Epidermal melanocyte (primary cell): ENCODE results near the gene CATSPERZ.
"Not testable (repeated sequence)": the region's sequence is repeated elsewhere in the genome, so short reads cannot be mapped to it uniquely, and the experiment has no call there.

Source experiments
- DNase-seq: peaks from one replicate; pipeline ENCODE4 v3.0.0; 2011; ENCODE audit warnings: low spot score; ENCODE audit not compliant: insufficient read length

Gene CATSPERZ

DNA sequence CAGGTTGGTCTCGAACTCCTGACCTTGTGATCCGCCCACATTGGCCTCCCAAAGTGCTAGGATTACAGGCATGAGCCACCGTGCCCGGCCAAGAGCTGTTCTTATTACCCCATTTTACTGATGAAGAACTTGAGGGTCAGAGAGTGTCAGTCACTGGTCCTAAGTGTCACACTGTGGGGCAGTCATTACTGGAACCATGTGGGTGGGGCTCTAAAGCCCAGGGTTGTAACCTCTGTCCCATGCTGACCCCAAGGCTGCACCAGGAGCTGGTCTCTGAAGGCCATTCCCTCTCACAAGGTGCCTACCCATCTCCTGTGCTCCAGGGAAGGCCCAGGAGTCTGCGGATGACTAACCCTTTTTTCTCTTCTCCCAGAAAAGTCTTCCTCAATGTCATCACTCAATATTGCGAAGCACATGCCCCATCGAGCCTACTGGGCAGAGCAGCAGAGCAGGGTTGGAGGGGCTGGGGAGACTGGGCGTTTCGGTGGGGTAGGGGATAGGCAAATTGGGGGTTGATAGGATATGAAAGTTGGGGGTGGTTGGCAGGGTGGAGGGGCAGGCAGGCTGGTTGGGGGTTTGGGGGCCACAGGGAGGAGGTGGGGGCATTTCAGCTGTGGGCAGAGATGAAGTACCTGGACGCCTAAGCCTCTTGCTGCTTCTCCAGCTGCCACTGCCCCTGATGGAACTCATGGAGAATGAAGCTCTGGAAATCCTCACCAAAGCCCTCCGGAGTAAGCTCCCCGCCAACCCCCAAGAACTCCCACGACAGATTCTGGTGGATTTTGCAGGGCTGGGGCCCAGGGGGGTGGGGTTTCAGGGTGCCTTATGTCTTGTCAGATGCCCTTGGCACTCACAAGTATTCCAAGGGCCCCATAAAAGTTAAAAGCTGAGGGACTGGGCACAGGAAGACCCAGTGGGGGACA lies 3.2 kb downstream of the CATSPERZ start:
- no peak for DNase-seq

DNA sequence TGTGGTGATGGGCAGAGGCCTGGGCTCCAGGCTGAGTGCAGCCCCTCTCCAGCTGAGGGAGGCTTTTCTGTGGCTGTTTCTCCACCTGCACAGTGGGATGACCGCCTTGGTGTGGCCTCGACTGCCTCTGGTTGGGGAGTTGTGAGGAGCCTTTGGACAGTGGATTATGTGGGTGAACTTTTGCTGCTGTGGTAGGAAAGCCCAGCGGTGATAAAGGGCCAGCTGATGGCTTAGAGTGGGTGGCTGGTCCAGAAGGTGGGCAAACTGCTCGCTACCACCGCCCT lies 3.8 kb downstream of the CATSPERZ start:
- DNase-seq: no peak

DNA sequence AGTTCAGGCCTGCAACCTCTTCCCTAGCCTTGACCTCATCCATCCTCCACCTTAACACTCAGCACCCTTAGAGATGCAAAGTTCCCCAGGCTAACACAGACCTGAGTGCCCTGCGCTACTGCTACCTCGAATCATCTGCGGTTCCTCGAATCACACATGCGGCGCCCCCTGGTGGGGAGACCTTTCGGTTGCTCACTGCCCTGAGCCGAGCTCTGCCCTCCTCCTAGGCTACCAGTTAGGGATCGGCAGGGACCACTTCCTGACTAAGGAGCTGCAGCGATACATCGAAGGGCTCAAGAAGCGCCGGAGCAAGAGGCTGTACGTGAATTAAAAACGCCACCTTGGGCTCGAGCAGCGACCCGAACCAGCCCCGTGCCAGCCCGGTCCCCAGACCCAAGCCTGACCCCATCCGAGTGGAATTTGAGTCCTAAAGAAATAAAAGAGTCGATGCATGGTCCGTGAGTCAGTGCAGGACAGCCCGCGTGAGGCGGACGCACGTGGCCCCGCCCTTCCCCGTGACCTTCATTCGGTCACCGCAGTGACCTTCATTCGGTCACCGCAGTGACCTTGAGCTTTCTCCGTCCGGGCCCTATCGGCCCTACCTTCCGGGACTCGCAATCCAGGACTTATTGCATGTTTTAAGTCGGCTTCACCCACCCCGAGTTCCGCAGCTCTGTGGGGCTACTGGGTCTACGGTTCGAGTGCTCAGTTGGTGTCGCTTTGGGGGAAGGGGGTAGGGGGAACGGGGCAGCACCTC lies 4.3 kb downstream of the CATSPERZ start:
- peak; percentile 91 for DNase-seq

DNA sequence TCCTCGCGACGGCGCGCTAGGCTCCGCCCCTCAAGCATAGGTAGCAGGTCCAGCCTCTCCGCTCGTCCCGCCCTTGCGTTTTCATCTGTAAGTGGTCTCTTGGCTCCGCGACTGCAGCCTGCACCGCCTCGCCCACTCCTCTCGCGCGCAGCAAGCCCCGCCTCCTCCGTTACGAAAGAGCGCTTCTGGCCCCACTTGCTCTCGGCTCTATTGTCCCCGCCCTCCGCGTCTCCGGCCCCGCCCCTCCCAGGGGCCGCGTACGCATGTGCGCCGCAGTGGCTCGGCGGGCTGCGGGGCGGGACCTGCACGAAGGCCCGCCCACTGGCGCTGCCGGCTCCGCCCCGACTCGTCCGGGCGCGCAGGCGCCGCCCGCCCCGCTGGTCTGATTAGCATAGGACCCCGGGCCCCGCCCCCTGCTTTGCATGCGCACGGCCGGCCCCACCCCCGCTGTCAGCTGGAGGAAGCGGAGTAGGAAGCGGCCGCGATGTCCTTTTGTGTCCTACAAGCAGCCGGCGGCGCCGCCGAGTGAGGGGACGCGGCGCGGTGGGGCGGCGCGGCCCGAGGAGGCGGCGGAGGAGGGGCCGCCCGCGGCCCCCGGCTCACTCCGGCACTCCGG lies 5.0 kb downstream of the CATSPERZ start, which contains the start of gene ESRRA:
ESRRA (plus strand) TSS at position 450 of the 616 bp plus-strand sequence. CDS start 1,656 bp downstream, outside the sequence.
- peak; percentile 97 for DNase-seq

DNA sequence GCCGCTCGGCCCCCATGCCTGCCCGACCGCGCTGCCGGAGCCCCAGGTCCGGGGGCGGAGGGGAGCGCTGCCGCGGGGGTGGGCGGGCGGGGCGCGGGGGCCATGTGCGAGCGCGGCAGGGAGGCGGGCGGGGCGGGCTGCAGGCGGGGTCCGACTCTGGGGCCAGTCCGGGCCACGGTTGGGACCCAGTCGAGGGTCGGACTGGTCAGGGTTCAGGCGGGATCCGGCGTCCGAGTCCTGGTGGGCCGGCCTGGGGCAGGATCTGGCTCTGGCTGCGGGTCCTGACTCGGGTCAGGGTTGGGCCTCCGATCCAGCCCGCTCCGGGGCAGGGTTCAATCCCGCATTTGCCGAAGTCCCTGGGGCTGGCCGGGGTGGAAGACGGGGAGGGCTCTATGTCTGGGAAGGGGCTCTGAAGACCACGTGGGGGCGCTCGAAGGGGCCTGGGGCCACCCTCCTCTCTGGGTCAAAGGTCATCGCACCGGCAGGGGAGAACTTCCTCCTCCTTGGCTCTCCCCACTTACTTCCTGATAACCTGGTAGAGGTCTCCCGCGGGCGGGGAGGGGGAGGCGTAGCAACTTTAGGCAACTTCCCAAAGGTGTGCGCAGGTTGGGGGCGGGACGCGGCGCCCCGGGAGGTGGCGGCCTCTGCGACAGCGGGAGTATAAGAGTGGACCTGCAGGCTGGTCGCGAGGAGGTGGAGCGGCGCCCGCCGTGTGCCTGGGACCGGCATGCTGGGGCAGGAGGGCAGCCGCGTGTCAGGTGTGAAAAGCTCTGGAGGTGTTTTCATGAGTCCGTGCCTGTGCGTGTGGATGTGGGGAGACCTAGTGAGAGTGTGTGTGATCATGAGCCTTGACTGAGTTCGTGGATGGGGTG lies 5.8 kb downstream of the CATSPERZ start:
- DNase-seq: no peak

DNA sequence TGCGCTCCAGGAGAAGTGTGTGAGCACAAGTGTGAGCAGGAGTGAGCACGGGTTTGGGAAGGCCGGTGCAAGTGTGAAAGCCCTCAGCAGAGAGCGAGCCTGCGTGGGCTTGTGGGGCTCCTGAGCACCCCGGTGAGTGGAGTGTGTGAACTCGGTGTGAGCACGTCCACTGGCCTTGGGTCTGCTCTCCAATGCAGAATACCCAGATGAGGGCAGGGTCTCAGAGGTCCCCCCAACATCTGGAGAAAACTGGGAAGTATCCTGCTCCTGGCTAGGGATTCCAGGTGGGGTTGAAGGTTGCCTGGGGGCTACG lies 6.4 kb downstream of the CATSPERZ start:
- DNase-seq: no peak

DNA sequence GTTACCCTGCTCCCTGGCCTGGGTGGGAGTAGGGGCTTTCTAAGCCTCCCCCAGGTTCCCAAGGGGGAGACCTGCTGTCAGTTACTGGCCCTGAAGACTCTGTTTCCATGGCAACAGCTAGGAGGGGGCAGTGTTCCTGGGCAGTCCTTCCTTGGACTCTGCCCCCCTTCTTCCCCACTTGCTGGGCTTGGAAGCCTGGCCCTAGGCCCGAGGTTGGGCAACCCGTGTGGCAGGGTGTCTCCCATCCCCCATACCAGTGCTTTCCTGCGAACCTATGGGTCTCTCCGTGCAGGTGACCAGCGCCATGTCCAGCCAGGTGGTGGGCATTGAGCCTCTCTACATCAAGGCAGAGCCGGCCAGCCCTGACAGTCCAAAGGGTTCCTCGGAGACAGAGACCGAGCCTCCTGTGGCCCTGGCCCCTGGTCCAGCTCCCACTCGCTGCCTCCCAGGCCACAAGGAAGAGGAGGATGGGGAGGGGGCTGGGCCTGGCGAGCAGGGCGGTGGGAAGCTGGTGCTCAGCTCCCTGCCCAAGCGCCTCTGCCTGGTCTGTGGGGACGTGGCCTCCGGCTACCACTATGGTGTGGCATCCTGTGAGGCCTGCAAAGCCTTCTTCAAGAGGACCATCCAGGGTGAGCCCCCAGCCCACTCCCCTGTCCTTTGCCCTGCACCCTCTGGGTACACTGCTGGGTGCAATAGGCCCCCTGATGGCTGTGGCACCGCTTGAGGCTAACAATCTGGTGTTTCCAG lies 6.9 kb downstream of the CATSPERZ start:
- no peak for DNase-seq

DNA sequence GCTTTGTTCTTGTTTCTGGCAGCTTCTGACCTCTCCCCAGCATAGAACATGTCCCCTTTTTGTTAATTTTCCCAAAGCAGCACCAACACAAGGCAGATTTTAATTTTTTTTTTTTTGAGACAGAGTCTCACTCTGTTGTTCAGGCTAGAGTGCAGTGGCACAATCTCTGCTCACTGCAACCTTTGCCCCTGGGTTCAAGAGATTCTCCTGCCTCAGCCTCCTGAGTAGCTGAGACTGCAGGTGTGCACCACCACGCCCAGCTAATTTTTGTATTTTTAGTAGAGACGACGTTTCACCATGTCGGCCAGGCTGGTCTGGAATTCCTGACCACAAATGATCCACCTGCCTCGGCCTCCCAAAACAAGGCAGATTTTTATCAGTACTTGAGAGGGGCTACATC lies 7.6 kb downstream of the CATSPERZ start:
- DNase-seq: not testable (repeated sequence)

DNA sequence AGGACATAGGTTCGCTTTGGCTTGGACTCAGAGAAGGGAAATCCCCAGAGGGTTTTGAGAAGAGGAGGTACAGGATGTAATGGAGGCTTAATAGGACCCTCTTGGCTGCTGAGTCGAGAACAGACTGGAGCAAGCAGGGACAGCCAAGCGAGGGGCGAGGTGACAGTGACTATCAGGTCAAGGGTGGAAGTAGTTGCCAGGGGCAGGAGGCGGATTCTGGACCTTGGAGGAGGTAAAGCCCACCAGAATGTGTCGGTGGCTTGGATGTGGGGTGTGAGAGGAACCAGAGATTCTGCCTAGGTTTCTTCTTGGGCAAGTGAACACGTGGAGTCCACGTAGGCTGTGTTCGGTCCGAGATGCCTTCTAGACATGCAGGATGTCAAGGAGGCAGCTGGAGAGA lies 12.8 kb downstream of the CATSPERZ start:
- no peak for DNase-seq

DNA sequence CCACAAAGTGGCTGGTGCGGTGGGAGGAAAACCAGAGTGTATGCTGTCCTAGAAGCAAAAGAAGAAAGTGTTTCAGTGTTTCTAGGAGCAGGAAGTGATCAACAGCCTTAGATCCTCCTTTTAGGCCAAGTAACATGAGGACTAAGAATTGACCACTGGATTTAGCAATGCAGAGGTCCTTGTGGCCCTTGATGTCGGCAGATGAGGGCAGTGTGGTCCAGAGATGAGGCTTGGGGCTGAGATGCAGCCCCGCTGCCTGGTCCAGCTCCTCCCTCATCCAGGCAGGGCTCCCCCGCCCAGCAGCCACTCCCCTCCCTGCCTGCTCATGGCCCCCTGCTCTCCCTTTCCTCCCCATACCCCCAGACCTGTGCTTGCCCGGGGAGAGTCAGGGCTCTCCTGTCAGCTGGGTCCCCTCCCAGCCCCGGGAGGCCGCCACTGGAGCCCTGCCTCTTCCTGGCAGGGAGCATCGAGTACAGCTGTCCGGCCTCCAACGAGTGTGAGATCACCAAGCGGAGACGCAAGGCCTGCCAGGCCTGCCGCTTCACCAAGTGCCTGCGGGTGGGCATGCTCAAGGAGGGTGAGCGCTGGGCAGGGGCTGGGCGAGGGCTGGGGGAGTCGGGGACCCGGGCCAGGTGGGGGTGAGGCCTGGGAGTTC lies 13.5 kb downstream of the CATSPERZ start:
- DNase-seq: no peak

DNA sequence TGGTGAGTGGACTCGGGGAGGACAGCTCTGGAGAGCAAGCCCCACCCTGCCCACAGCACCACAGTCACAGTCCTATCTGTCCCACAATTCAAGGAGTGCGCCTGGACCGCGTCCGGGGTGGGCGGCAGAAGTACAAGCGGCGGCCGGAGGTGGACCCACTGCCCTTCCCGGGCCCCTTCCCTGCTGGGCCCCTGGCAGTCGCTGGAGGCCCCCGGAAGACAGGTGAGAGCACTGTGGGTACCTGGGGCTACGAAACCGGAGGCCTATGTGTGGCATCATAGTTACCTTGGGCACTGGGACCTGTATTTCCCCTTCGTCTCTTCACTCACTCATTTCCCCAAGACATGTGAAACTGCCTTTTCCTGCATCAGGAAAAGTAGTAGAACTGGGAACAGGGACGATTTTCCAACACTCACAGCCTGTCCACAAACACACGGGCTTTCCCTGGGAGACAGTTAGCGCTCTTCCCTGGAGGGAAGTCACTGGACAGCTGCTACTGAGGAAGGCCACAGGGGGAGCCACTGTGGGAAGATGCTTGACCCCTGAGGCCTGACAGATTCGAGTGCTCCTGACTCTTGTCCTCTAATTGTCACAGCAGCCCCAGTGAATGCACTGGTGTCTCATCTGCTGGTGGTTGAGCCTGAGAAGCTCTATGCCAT lies 14.1 kb downstream of the CATSPERZ start:
- DNase-seq: no peak

DNA sequence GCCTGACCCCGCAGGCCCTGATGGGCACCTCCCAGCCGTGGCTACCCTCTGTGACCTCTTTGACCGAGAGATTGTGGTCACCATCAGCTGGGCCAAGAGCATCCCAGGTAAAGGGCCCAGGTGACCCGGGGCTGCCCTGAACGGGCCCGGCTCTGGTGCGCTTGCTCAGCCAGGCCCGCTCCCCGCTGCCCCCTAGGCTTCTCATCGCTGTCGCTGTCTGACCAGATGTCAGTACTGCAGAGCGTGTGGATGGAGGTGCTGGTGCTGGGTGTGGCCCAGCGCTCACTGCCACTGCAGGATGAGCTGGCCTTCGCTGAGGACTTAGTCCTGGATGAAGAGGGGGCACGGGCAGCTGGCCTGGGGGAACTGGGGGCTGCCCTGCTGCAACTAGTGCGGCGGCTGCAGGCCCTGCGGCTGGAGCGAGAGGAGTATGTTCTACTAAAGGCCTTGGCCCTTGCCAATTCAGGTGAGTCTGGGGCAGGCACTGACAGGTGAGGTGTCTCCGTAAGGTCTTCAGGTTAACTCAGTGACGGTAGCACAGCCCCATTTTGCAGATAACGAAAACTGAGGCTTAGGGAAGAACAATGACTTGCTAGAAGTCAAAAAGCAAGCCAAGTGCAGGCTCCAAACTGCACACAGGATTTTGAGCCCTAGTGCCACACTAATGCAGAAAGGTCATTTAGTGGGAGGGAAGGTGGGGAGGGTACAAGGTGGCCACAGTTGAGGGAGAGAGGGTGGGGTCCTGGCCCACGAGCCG lies 14.8 kb downstream of the CATSPERZ start:
- no peak for DNase-seq

DNA sequence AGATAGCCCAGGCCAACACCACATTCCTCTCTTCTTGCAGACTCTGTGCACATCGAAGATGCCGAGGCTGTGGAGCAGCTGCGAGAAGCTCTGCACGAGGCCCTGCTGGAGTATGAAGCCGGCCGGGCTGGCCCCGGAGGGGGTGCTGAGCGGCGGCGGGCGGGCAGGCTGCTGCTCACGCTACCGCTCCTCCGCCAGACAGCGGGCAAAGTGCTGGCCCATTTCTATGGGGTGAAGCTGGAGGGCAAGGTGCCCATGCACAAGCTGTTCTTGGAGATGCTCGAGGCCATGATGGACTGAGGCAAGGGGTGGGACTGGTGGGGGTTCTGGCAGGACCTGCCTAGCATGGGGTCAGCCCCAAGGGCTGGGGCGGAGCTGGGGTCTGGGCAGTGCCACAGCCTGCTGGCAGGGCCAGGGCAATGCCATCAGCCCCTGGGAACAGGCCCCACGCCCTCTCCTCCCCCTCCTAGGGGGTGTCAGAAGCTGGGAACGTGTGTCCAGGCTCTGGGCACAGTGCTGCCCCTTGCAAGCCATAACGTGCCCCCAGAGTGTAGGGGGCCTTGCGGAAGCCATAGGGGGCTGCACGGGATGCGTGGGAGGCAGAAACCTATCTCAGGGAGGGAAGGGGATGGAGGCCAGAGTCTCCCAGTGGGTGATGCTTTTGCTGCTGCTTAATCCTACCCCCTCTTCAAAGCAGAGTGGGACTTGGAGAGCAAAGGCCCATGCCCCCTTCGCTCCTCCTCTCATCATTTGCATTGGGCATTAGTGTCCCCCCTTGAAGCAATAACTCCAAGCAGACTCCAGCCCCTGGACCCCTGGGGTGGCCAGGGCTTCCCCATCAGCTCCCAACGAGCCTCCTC lies 15.7 kb downstream of the CATSPERZ start:
- not testable (repeated sequence) for DNase-seq

DNA sequence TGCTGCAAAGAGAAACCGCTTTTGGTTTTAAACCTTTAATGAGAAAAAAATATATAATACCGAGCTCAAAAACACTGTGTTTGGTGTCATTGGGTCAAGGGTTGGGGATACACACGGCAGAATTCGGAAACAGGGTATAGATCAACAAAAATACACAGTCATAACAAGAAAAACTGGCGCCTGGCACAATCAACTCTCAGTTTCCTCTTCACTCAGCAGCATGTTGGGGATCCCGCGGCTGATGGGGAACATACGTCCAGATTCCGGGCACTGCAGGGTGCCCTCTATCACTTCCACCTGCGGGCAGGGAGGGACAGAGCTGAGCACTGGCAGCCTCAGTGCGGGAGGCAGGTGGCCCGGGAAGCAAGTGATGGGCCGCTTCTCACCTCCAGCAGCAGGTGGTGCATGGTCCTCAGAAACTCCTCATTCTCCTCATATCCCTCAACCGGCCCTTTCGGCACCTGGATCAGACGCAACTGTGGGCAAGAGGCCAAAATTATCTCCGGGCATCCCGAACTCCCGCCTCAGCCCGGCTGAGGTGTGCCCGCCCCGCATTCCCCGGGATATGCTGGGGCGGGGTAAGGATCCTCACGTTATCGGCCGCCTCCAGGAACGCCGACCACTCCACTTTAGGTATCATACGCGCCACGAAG lies 16.6 kb downstream of the CATSPERZ start:
- no peak for DNase-seq

DNA sequence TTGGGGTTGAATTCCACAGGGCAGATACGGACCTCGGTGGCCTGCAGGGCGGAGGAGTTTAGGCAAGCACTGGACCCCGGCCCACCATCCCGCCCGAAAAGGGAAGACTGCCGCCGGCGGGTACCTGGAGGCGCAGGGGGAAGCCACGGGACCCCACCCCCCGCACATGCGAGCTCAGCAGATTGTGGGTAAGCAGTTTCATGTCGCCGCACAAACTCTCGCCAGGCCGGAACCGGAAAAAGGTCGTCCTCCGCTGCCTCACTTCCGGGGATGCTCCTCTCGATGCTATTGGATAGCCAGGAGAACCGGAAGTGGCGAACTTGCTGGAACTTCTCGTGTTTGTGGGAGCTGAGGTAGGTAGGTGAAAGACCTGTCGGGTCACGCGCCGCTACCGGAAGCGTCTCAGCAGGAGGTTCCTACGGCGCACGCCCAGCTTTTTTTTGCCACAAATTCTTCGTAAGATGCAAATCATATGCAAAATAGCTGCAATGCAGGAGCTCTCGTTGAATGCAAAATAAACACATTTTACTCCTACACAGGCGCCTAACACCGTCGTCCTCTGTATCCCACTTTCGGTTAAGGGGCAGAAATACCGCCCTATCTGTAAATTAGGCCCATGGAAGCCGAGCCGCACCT lies 17.3 kb downstream of the CATSPERZ start, which contains the start of gene TRMT112:
TRMT112 (minus strand) TSS at position 235 of the 636 bp plus-strand sequence; CDS start at position 202, 33 bp downstream.
- peak; percentile 98 for DNase-seq

DNA sequence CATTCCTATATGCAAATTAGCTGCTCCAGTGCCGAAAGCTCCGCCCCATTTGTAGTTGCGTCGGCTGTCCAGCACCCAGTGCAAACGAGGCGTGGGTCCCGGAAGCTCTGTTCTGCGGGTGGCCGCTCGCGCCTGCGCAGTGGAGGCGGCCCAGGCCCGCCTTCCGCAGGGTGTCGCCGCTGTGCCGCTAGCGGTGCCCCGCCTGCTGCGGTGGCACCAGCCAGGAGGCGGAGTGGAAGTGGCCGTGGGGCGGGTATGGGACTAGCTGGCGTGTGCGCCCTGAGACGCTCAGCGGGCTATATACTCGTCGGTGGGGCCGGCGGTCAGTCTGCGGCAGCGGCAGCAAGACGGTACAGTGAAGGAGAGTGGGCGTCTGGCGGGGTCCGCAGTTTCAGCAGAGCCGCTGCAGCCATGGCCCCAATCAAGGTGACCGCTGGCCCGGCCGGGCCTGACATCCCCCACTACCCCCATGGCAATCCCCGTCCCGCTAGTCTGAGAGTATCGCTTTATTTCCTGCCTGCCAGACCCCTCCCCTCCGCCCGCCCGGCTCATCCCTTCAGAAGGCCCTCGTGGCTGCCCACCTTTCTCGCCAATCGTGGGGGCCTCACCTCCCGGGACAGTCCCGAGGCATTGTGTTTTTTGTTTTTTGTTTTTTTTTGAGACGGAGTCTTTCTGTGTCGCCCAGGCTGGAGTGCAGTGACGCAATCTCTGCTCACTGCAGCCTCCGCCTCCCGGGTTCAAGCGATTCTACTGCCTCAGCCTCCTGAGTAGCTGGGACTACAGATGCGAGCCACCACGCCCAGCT lies 18.0 kb downstream of the CATSPERZ start, which contains the start of gene PRDX5:
PRDX5 (plus strand) TSS at position 161 of the 805 bp plus-strand sequence; CDS start at position 256, 95 bp downstream.
- peak; percentile 96 for DNase-seq
